GM12891 (cell line): Measurements from ENCODE around the gene TP53BP2.

Experiments
- POLR2A ChIP-seq: IDR thresholded peaks from 2 replicates; pipeline ENCODE4 v1.6.1; 2011; ENCODE audit warnings: low read depth, low read length, control low read depth
- POLR2AphosphoS5 ChIP-seq: IDR thresholded peaks from 2 replicates; pipeline ENCODE4 v1.6.1; 2011; ENCODE audit warnings: low read depth, low read length, control low read depth
- POU2F2 ChIP-seq: IDR thresholded peaks from 2 replicates; pipeline ENCODE4 v1.6.1; 2011; ENCODE audit warnings: low read depth, mild to moderate bottlenecking, control low read depth, low read length, moderate library complexity
- SPI1 ChIP-seq: IDR thresholded peaks from 2 replicates; pipeline ENCODE4 v1.6.1; 2011; ENCODE audit warnings: low read depth, low read length, control low read depth
- TAF1 ChIP-seq: IDR thresholded peaks from 2 replicates; pipeline ENCODE4 v1.6.1; 2011; ENCODE audit warnings: low read depth, low read length, control low read depth

- TF ChIP-seq POLR2AphosphoS5 (no peak), TAF1 (no peak), POLR2A (no peak), POU2F2 (no peak), SPI1 (no peak)
Observed at GRCh38 chr1:223765719-223766340, 79.9 kb downstream of the TP53BP2 start.
